Hepatocyte (in vitro differentiated cells): ENCODE measurements around the gene ARFGEF3. TPM values are rescaled to one million over a fixed set of nuclear protein-coding genes. Genes with fewer than 3 reads are reported as not detected.

Experiments used
- DNase-seq: peaks from one replicate; pipeline ENCODE4 v3.0.0-alpha.2; 2016; ENCODE audit warnings: low spot score
- H2AFZ ChIP-seq: fragments of 200-600 bp; sonication (generic); 2 replicates; pipeline ENCODE4 v1.6.0; 2016; ENCODE audit warnings: antibody characterized with exemption, mild to moderate bottlenecking
- H3K27ac ChIP-seq: fragments of 200-600 bp; sonication (generic); 2 replicates; pipeline ENCODE4 v1.5.1; 2016; ENCODE audit warnings: mild to moderate bottlenecking
- H3K27me3 ChIP-seq: fragments of 200-600 bp; sonication (generic); 2 replicates; pipeline ENCODE4 v1.6.1; 2016
- H3K36me3 ChIP-seq: fragments of 200-600 bp; sonication (generic); replicated peaks from 2 replicates; pipeline ENCODE4 v1.5.1; 2016; ENCODE audit warnings: low read depth; ENCODE audit not compliant: insufficient read depth
- H3K4me1 ChIP-seq: fragments of 200-600 bp; sonication (generic); 2 replicates; pipeline ENCODE4 v1.5.1; 2016; ENCODE audit warnings: mild to moderate bottlenecking, moderate library complexity; ENCODE audit not compliant: insufficient read depth
- H3K4me2 ChIP-seq: fragments of 200-600 bp; sonication (generic); 2 replicates; pipeline ENCODE4 v1.6.0; 2016
- H3K4me3 ChIP-seq: fragments of 200-600 bp; sonication (generic); 2 replicates; pipeline ENCODE4 v1.5.1; 2016; ENCODE audit warnings: mild to moderate bottlenecking
- H3K79me2 ChIP-seq: fragments of 200-600 bp; sonication (generic); 2 replicates; pipeline ENCODE4 v1.6.0; 2017; ENCODE audit warnings: mild to moderate bottlenecking
- H3K9me2 ChIP-seq: fragments of 200-600 bp; sonication (generic); replicated peaks from 2 replicates; pipeline ENCODE4 v1.6.0; 2017; ENCODE audit warnings: mild to moderate bottlenecking; ENCODE audit not compliant: insufficient read depth
- H3K9me3 ChIP-seq: fragments of 200-600 bp; sonication (generic); 2 replicates; pipeline ENCODE4 v1.5.1; 2016; ENCODE audit warnings: low read depth, mild to moderate bottlenecking
- H4K20me1 ChIP-seq: fragments of 200-600 bp; sonication (generic); 2 replicates; pipeline ENCODE4 v1.6.0; 2016; ENCODE audit warnings: mild to moderate bottlenecking; ENCODE audit not compliant: insufficient read depth, poor library complexity, severe bottlenecking
- EZH2 ChIP-seq: fragments of 200-600 bp; sonication (generic); IDR thresholded peaks from 2 replicates; pipeline ENCODE4 v1.6.1; 2016; ENCODE audit warnings: antibody characterized with exemption, mild to moderate bottlenecking, borderline replicate concordance
- EZH2phosphoT487 ChIP-seq: fragments of 200-600 bp; sonication (generic); IDR thresholded peaks from one replicate; pipeline ENCODE4 v1.6.1; 2018; ENCODE audit warnings: antibody characterized with exemption, mild to moderate bottlenecking, low read depth, moderate library complexity; ENCODE audit not compliant: unreplicated experiment, severe bottlenecking
- WGBS: methylation state at CpG from one replicate; pipeline ENCODE4 v1.1.6; 2016; ENCODE audit warnings: low lambda C conversion rate; ENCODE audit errors: missing lambda C conversion rate; 5-methylcytosine and 5-hydroxymethylcytosine counted together
- polyA plus RNA-seq: library from polyadenylated mRNA; unstranded; fragments of >200 nt; fragmentation: Nextera tagmentation; extraction: Ambion mirVana; gene quantifications from 2 replicates; pipeline ENCODE4 v1.2.1, GENCODE V29; 2016
- total RNA-seq: library from RNA; depleted of rRNA; stranded (reverse); fragments of >200 nt; gene quantifications from 2 replicates; pipeline ENCODE4 v1.2.3, GENCODE V29; 2014
- TF ChIP-seq, protein P1 (sequence below): fragments of 200-600 bp; sonication (generic); IDR thresholded peaks from 2 replicates; pipeline ENCODE4 v1.5.1; 2016; ENCODE audit warnings: antibody characterized with exemption, mild to moderate bottlenecking; ENCODE audit not compliant: poor library complexity

The ARFGEF3 gene
- total and polyA plus RNA-seq, 2 experiments from 2014 or later, result 0.83 to 3.9 TPM

DNA sequence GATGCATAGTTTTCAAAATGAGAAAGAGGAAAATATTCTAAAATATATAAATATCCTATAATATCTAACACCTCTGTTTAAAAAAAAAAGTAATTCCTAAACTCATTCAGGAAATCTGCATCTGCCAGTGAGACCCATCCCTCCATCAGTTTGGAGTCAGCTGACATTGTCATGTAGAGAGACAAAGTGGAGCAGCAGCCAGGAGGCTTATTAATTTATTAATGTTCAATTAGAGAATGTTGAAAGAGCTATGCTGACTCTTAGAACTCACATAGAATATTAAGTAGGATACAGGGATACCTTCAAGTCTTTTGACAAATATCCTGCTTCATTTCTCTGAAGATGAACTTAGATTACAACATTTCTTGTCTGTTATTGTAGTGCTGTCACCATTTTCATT lies 41.8 kb upstream of the ARFGEF3 start:
- Histone ChIP-seq H3K79me2 (no peaks in the 10 kb centered on the region), H3K27ac (no peak overlapping the region), H3K9me3 (no peaks in the 10 kb centered on the region), H2AFZ (no peak overlapping the region), H4K20me1 (no peaks in the 10 kb centered on the region), H3K9me2 (no peaks in the 10 kb centered on the region), H3K36me3 (no peaks in the 10 kb centered on the region), H3K4me2 (no peak overlapping the region), H3K27me3 (no peaks in the 10 kb centered on the region), H3K4me3 (no peak overlapping the region), H3K4me1 (no peaks in the 10 kb centered on the region)
- no peak for DNase-seq
- no peak for TF ChIP-seq EZH2phosphoT487

DNA sequence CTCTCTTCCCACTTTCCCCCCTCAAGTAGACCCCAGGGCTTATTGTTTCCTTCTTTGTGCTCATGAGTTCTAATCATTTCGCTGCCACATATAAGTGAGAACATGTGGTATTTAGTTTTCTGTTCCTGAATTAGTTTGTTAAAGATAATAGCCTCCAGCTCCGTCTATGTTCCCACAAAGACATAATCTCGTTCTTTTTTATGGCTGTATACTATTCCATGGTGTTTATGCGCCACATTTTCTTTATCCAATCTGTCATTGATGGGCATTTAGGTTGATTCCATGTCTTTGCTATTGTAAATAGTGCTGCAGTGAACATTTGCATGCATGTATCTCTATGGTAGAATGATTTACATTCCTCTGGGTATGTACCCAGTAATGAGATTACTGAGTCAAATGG lies 37.6 kb upstream of the ARFGEF3 start:
- Histone ChIP-seq H3K27me3 (no peaks in the 10 kb centered on the region), H3K9me2 (no peaks in the 10 kb centered on the region), H3K4me3 (no peak overlapping the region), H3K79me2 (no peaks in the 10 kb centered on the region), H3K4me1 (no peaks in the 10 kb centered on the region), H2AFZ (no peak overlapping the region), H4K20me1 (no peaks in the 10 kb centered on the region), H3K9me3 (no peaks in the 10 kb centered on the region), H3K27ac (no peak overlapping the region), H3K4me2 (no peak overlapping the region), H3K36me3 (no peaks in the 10 kb centered on the region)
- TF ChIP-seq EZH2phosphoT487 (no peak), EZH2 (no peak)
- TF ChIP-seq, protein P1, sequence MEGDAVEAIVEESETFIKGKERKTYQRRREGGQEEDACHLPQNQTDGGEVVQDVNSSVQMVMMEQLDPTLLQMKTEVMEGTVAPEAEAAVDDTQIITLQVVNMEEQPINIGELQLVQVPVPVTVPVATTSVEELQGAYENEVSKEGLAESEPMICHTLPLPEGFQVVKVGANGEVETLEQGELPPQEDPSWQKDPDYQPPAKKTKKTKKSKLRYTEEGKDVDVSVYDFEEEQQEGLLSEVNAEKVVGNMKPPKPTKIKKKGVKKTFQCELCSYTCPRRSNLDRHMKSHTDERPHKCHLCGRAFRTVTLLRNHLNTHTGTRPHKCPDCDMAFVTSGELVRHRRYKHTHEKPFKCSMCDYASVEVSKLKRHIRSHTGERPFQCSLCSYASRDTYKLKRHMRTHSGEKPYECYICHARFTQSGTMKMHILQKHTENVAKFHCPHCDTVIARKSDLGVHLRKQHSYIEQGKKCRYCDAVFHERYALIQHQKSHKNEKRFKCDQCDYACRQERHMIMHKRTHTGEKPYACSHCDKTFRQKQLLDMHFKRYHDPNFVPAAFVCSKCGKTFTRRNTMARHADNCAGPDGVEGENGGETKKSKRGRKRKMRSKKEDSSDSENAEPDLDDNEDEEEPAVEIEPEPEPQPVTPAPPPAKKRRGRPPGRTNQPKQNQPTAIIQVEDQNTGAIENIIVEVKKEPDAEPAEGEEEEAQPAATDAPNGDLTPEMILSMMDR, result no peak
- DNase-seq, result no peak
- WGBS, result 81% methylated on average over 4 of the region's 4 CpGs

DNA sequence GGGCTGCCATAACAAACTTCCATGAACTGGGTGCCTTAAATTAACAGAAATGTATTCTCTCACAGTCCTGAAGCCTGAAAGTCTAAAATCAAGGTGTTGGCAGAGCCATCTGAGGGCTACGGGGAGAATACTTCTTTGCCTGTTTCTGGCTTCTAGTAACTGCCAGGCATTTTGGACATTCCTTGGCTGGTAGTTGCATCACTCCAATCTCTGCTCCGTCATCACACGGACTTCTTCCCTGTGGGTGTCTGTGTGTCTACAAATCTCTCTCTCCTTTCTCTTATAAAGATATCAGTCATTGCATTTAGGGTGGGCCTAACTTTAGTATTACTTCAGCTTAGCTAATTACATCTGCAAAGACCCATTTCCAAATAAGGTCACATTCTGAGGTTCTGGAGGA lies 33.6 kb upstream of the ARFGEF3 start:
- Histone ChIP-seq H3K79me2 (no peaks in the 10 kb centered on the region), H3K9me3 (no peaks in the 10 kb centered on the region), H3K4me1 (no peaks in the 10 kb centered on the region), H3K9me2 (no peaks in the 10 kb centered on the region), H3K27ac (no peak overlapping the region), H3K27me3 (no peaks in the 10 kb centered on the region), H3K4me3 (no peak overlapping the region), H3K4me2 (no peak overlapping the region), H3K36me3 (no peaks in the 10 kb centered on the region), H2AFZ (no peak overlapping the region), H4K20me1 (no peaks in the 10 kb centered on the region)
- DNase-seq, result no peak
- WGBS, result 80% methylated on average over 3 of the region's 3 CpGs
- TF ChIP-seq EZH2 (no peak), EZH2phosphoT487 (no peak)
- TF ChIP-seq, protein P1, result no peak

DNA sequence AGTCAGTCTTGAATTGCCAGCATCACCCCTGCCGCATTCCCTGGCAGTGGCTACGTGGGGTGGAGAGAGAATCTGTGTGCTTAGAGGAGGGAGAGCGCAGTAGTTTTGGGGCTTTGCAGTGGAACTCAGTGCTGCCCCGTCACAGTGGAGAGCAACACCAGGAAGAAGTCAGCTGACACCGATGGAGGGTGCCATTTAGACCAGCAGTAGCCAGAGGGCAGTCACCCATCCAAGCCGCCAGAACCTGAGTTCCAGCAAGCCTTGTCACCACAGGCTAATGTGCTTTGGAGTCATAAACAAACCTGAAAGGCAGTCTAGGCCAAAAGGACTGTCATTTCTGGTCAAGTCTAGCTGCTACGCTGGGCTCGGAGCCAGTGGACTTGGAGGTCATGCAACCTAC lies 32.5 kb upstream of the ARFGEF3 start:
- TF ChIP-seq EZH2, result no peak
- TF ChIP-seq, protein P1, result no peak

More for the DNA sequence above, 32.5 kb upstream of the ARFGEF3 start:
- H3K27ac ChIP-seq, result no peak overlapping the region
- no peaks in the 10 kb centered on the region for H3K9me3 ChIP-seq
- DNase-seq, result no peak
- H3K4me1 ChIP-seq, result no peaks in the 10 kb centered on the region
- no peak overlapping the region for H3K4me3 ChIP-seq
- no peaks in the 10 kb centered on the region for H3K9me2 ChIP-seq
- H3K36me3 ChIP-seq, result no peaks in the 10 kb centered on the region
- H3K27me3 ChIP-seq, result no peaks in the 10 kb centered on the region
- no peak overlapping the region for H2AFZ ChIP-seq
- H4K20me1 ChIP-seq, result no peaks in the 10 kb centered on the region
- no peak overlapping the region for H3K4me2 ChIP-seq
- WGBS, result 85% methylated on average over 8 of the region's 8 CpGs
- no peaks in the 10 kb centered on the region for H3K79me2 ChIP-seq
